HL-60 (cell line): Measurements from ENCODE around the gene PKD1L1.

ENCODE experiments used
- CTCF ChIP-seq: IDR thresholded peaks from one replicate; pipeline ENCODE4 v1.5.1; 2011; ENCODE audit warnings: low read length, control low read depth, inconsistent platforms; ENCODE audit not compliant: insufficient read depth
- POLR2AphosphoS5 ChIP-seq: IDR thresholded peaks from 2 replicates; pipeline ENCODE4 v1.6.1; 2012; ENCODE audit warnings: low read depth

- TF ChIP-seq CTCF = no peak
- no peak for TF ChIP-seq POLR2AphosphoS5
Observed at GRCh38 chr7:47744883-47745282, 203.4 kb downstream of the PKD1L1 start.
